OCI-LY7 (cell line): ENCODE measurements around the gene MAP3K20.

ENCODE experiments used
- CTCF ChIP-seq: fragments of 200-600 bp; sonication (generic); conservative IDR thresholded peaks from 2 replicates; pipeline ENCODE4 v1.5.1; 2014; ENCODE audit warnings: mild to moderate bottlenecking, antibody characterized with exemption, low read length, moderate library complexity, mixed read lengths
- EZH2phosphoT487 ChIP-seq: fragments of 200-600 bp; sonication (generic); IDR thresholded peaks from 2 replicates; pipeline ENCODE4 v1.6.1; 2018; ENCODE audit warnings: low read depth, borderline replicate concordance, mild to moderate bottlenecking, mixed run types, antibody characterized with exemption, low read length, moderate library complexity, mixed read lengths

GRCh38 chr2:173239644-173240043, 164.0 kb downstream of the MAP3K20 start:
- TF ChIP-seq CTCF, result no peak
- no peak for TF ChIP-seq EZH2phosphoT487
